DND-41 (cell line): ENCODE data around the gene PEF1.

ENCODE experiments used
- ATAC-seq: fragments of 200-7000 bp; cut with Tn5 transposase; 3 replicates; pipeline ENCODE4 v1.9.1; 2021; ENCODE audit warnings: low read depth; ENCODE audit not compliant: insufficient read depth
- DNase-seq: peaks from one replicate; pipeline ENCODE4 v3.0.0-alpha.2; 2020
- H2AFZ ChIP-seq: 2 replicates; pipeline ENCODE4 v1.6.0; 2012; ENCODE audit warnings: low read depth, low read length
- H3K27ac ChIP-seq: 2 replicates; pipeline ENCODE4 v1.5.1; 2012; ENCODE audit warnings: low read length, inconsistent platforms
- H3K27me3 ChIP-seq: fragments of 200-600 bp; sonication (generic); 2 replicates; pipeline ENCODE4 v1.6.0; 2012; ENCODE audit warnings: low read length, mild to moderate bottlenecking, inconsistent platforms; ENCODE audit not compliant: insufficient read depth, poor library complexity
- H3K36me3 ChIP-seq: 2 replicates; pipeline ENCODE4 v1.5.1; 2012; ENCODE audit warnings: low read length, inconsistent platforms; ENCODE audit not compliant: insufficient read depth
- H3K4me1 ChIP-seq: 2 replicates; pipeline ENCODE4 v1.5.1; 2012; ENCODE audit warnings: mild to moderate bottlenecking, low read length; ENCODE audit not compliant: insufficient read depth
- H3K4me2 ChIP-seq: 2 replicates; pipeline ENCODE4 v1.6.0; 2012; ENCODE audit warnings: mild to moderate bottlenecking, moderate library complexity, low read length, inconsistent platforms; ENCODE audit not compliant: insufficient read depth
- H3K4me3 ChIP-seq, 2 experiments: fragments of 200-600 bp in 1 of 2; shearing (Covaris generic) in 1 of 2; 2 replicates each; pipeline ENCODE4 v1.5.1; 2012 to 2016; ENCODE audit warnings: inconsistent platforms in 2 of 2, low read length in 2 of 2, mild to moderate bottlenecking in 2 of 2, low read depth in 1 of 2, moderate library complexity in 1 of 2
- H3K79me2 ChIP-seq: 2 replicates; pipeline ENCODE4 v1.6.0; 2012; ENCODE audit warnings: low read length, inconsistent platforms; ENCODE audit not compliant: insufficient read depth
- H3K9ac ChIP-seq: 2 replicates; pipeline ENCODE4 v1.6.0; 2012; ENCODE audit warnings: low read depth, mild to moderate bottlenecking, inconsistent platforms, low read length, moderate library complexity
- H3K9me3 ChIP-seq: 2 replicates; pipeline ENCODE4 v1.5.1; 2012; ENCODE audit warnings: low read length, moderate library complexity, mild to moderate bottlenecking, inconsistent platforms; ENCODE audit not compliant: insufficient read depth, severe bottlenecking
- H4K20me1 ChIP-seq: 2 replicates; pipeline ENCODE4 v1.6.0; 2012; ENCODE audit warnings: low read length; ENCODE audit not compliant: insufficient read depth
- EZH2 ChIP-seq: IDR thresholded peaks from 3 replicates; pipeline ENCODE4 v1.6.1; 2012; ENCODE audit warnings: borderline replicate concordance, low read depth, mild to moderate bottlenecking, moderate library complexity, low read length, inconsistent platforms; ENCODE audit not compliant: severe bottlenecking
- TF ChIP-seq, protein P1 (sequence below): IDR thresholded peaks from 2 replicates; pipeline ENCODE4 v1.5.1; 2012; ENCODE audit warnings: borderline replicate concordance, low read length, moderate library complexity, mild to moderate bottlenecking; ENCODE audit not compliant: poor library complexity, severe bottlenecking; ENCODE audit errors: extremely low read depth

PEF1 gene

DNA sequence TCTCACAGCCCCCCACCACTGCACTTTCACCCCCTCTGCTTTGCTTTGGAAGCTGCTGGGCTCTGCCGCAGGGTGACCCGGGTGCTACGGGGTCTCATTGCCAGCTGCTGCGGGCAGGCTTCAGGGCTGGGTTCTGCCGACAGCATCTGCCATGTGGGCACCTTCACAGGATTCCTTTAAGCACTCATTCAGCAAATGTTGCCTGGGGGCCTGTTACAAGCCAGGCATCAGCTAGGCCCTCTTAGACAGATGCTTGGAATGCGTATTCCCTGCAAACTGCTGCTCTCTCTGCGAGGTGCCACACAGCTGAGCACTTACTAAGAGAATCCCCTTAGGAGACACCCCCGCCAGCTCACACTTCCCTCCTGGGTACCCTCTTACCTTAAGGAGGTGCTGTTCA lies 29.9 kb upstream of the PEF1 start:
- Histone ChIP-seq H3K9me3 (no peaks in the 10 kb centered on the region), H3K27ac (no peak overlapping the region), H3K4me1 (no peaks in the 10 kb centered on the region), H3K36me3 (no peaks in the 10 kb centered on the region), H3K9ac (no peak overlapping the region), H2AFZ (no peak overlapping the region), H4K20me1 (no peaks in the 10 kb centered on the region), H3K27me3 (peaks cover 22% of the 10 kb centered on the region), H3K79me2 (no peaks in the 10 kb centered on the region), H3K4me3 (no peak overlapping the region), H3K4me2 (no peak overlapping the region)
- ATAC-seq (no peak), DNase-seq (no peak)
- TF ChIP-seq, protein P1, sequence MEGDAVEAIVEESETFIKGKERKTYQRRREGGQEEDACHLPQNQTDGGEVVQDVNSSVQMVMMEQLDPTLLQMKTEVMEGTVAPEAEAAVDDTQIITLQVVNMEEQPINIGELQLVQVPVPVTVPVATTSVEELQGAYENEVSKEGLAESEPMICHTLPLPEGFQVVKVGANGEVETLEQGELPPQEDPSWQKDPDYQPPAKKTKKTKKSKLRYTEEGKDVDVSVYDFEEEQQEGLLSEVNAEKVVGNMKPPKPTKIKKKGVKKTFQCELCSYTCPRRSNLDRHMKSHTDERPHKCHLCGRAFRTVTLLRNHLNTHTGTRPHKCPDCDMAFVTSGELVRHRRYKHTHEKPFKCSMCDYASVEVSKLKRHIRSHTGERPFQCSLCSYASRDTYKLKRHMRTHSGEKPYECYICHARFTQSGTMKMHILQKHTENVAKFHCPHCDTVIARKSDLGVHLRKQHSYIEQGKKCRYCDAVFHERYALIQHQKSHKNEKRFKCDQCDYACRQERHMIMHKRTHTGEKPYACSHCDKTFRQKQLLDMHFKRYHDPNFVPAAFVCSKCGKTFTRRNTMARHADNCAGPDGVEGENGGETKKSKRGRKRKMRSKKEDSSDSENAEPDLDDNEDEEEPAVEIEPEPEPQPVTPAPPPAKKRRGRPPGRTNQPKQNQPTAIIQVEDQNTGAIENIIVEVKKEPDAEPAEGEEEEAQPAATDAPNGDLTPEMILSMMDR, result no peak
- TF ChIP-seq EZH2, result no peak

DNA sequence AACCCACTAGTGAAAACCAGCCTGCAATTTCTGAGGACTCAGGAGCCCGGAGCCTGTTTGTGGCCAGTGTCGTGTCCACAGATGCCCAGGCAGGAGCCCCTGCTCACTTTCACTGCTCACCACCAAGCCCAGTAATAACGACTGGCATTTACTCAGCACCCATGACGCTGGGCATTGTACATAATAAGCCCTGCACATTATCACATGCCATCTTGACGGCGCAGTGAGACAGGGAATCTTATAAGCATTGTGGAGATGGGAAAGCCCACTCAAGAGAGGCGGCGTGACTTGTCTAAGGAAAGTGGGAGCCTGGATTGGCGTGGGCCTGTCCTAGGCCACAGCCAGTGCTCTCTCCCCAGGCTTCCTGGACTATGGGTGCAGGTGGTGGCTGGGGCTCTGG lies 28.8 kb upstream of the PEF1 start:
- Histone ChIP-seq H3K4me1 (no peaks in the 10 kb centered on the region), H3K4me3 (no peak overlapping the region), H2AFZ (no peak overlapping the region), H4K20me1 (peaks cover 4% of the 10 kb centered on the region; the same call in 1 of the 2 replicates), H3K4me2 (no peak overlapping the region), H3K27me3 (peaks cover 25% of the 10 kb centered on the region), H3K9me3 (no peaks in the 10 kb centered on the region), H3K36me3 (no peaks in the 10 kb centered on the region), H3K79me2 (no peaks in the 10 kb centered on the region), H3K9ac (no peak overlapping the region), H3K27ac (no peak overlapping the region)
- ATAC-seq (no peak), DNase-seq (no peak)
- TF ChIP-seq EZH2, result no peak
- TF ChIP-seq, protein P1, result no peak

DNA sequence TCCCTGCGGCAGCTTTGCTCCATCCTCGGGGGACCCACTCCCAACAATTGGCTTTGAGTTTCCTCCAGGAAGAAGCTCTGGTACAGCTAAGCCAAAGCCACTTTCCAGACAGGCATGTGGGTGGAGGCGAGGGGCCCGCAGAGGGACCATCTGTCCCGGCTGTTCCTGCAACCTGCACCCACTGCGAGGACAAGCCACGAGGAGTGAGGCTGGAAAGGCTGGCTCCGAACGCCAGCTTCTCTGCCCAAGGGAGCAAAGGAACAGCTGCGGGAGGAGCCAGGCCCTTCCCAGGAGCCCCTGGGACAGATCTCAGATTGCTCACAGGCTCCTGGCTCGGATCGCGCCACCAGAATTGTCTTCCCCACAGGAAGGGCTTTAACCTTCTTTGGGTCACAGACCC lies 28.3 kb upstream of the PEF1 start:
- Histone ChIP-seq H3K9ac (no peak overlapping the region), H3K9me3 (no peaks in the 10 kb centered on the region), H4K20me1 (peaks cover 4% of the 10 kb centered on the region; the same call in 1 of the 2 replicates), H3K4me3 (no peak overlapping the region), H3K27ac (no peak overlapping the region), H2AFZ (no peak overlapping the region), H3K4me2 (no peak overlapping the region), H3K36me3 (no peaks in the 10 kb centered on the region), H3K79me2 (no peaks in the 10 kb centered on the region), H3K27me3 (peaks cover 25% of the 10 kb centered on the region), H3K4me1 (no peaks in the 10 kb centered on the region)
- TF ChIP-seq EZH2, result no peak
- TF ChIP-seq, protein P1, result no peak
- ATAC-seq (no peak), DNase-seq (no peak)

DNA sequence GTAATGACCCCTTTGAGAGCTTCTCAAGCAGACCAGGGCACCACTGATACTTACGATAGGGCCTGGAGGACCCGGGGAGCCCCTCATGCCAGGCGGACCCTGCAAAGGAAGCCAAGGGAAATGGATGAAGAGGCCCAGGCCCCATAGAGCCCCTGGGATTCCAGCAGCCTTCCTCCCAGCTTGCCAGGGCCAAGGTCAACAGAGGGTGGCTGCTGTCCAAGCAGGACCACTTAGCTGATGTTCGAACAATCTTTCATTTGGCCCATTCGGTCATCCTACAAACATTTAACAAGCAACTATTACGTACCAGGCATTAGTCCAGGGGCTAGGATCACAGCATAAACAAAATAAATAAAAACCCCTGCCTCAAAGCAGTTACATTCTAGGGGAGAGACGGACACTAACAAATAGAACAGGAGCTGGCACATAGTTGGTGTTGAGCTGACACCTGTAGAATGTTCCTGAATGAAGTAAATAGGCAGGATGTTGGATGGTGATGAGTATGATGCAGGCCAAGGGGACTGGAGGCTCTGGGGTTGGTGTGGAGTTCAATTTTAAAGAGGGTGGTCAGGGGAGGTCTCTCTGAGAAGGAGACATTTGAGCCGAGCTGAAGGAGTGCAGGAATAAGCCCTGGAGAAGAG lies 27.0 kb upstream of the PEF1 start:
- H3K9me3 ChIP-seq, result no peaks in the 10 kb centered on the region
- H3K27ac ChIP-seq, result no peak overlapping the region
- peaks cover 25% of the 10 kb centered on the region for H3K27me3 ChIP-seq
- peaks cover 4% of the 10 kb centered on the region; the same call in 1 of the 2 replicates for H4K20me1 ChIP-seq
- H3K9ac ChIP-seq, result no peak overlapping the region
- no peaks in the 10 kb centered on the region for H3K79me2 ChIP-seq
- DNase-seq, result no peak
- no peaks in the 10 kb centered on the region for H3K4me1 ChIP-seq
- no peaks in the 10 kb centered on the region for H3K36me3 ChIP-seq
- H3K4me2 ChIP-seq, result no peak overlapping the region
- H3K4me3 ChIP-seq, result no peak overlapping the region
- no peak for ATAC-seq
- TF ChIP-seq EZH2, result no peak
- TF ChIP-seq, protein P1, result no peak
- no peak overlapping the region for H2AFZ ChIP-seq
